ENCODE results near the gene HSD17B2.

- TF ChIP-seq POLR2AphosphoS5 (IDR thresholded peaks at IDR 0.05) (no peak), CTCF (IDR thresholded peaks at IDR 0.05) (no peak), POLR2A (IDR thresholded peaks at IDR 0.05) (no peak)
Observed at GRCh38 chr16:82055117-82055516, 20.1 kb downstream of the HSD17B2 start.
